Measurements from ENCODE around the gene B4GALNT2. TPM values are rescaled to one million over a fixed set of nuclear protein-coding genes. Genes with fewer than 3 reads are reported as not detected.
"Not testable (repeated sequence)": the region's sequence is repeated elsewhere in the genome, so short reads cannot be mapped to it uniquely, and the experiment has no call there.

The B4GALNT2 gene
- total RNA-seq, 3 donors from 2014 or later: 0.15 to 0.66 TPM; not detected in 1

- intact Hi-C loops (cut with DNase I; ENCODE audit: low total_unique reads): no loop called here
- Histone ChIP-seq H3K4me1 (no peaks in the 10 kb centered on the region), H3K4me3 (no peak overlapping the region), H3K36me3 (no peaks in the 10 kb centered on the region), H3K9me3 (no peaks in the 10 kb centered on the region), H3K27me3 (no peaks in the 10 kb centered on the region), H3K27ac (no peak overlapping the region)
- TF ChIP-seq POLR2AphosphoS5 (IDR thresholded peaks at IDR 0.05): no peak
- no peak for TF ChIP-seq CTCF (IDR thresholded peaks at IDR 0.05)
- TF ChIP-seq POLR2A (IDR thresholded peaks at IDR 0.05): no peak
- DNase-seq (ENCODE audit: low spot score in 2 of 2): no peak
Measured at GRCh38 chr17:49121696-49122292, 10.8 kb upstream of the B4GALNT2 start.

DNA sequence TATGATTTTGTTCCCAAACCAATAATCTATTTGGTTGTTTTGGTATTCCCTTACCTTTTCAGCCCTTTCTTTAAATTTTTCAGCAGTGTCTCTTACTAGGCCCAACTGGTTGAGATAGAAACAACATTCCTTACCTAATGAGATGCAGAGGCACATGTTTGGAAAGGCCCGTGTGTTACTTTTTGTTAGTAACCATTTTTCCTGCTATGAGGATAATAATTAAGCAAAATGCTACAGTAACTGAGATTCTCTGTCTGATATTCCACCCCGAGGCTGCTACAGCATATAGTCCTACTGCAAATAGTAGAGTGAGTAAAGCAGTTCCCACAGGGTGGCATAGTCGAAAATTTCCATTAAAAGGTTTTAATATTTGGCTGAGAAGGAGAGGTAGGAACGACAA, 10.0 kb upstream of the B4GALNT2 start:
- no peak overlapping the region for H3K27ac ChIP-seq

GRCh38 chr17:49123061-49123460, 9.5 kb upstream of the B4GALNT2 start:
- no peak overlapping the region for H3K27ac ChIP-seq
- no peak for DNase-seq (ENCODE audit: low spot score in 2 of 2)
- H3K4me3 ChIP-seq: no peak overlapping the region
- H3K9me3 ChIP-seq: no peaks in the 10 kb centered on the region
- no peaks in the 10 kb centered on the region for H3K36me3 ChIP-seq
- no peaks in the 10 kb centered on the region for H3K27me3 ChIP-seq
- H3K4me1 ChIP-seq: no peaks in the 10 kb centered on the region
- no peak for TF ChIP-seq CTCF (IDR thresholded peaks at IDR 0.05)
- no peak for TF ChIP-seq POLR2AphosphoS5 (IDR thresholded peaks at IDR 0.05)
- no peak for TF ChIP-seq POLR2A (IDR thresholded peaks at IDR 0.05)
- intact Hi-C loops (cut with DNase I; ENCODE audit: low total_unique reads): no loop called here

More for the DNA sequence above, 10.0 kb upstream of the B4GALNT2 start:
- intact Hi-C loops (cut with DNase I; ENCODE audit: low total_unique reads): no loop called here
- Histone ChIP-seq H3K4me3 (no peak overlapping the region), H3K36me3 (no peaks in the 10 kb centered on the region), H3K9me3 (no peaks in the 10 kb centered on the region), H3K27me3 (no peaks in the 10 kb centered on the region), H3K4me1 (no peaks in the 10 kb centered on the region)
- TF ChIP-seq POLR2A (IDR thresholded peaks at IDR 0.05) (no peak), CTCF (IDR thresholded peaks at IDR 0.05) (no peak), POLR2AphosphoS5 (IDR thresholded peaks at IDR 0.05) (no peak)
- DNase-seq (ENCODE audit: low spot score in 2 of 2): no peak

- Histone ChIP-seq H3K4me1 (no peaks in the 10 kb centered on the region), H3K4me3 (no peak overlapping the region), H3K27me3 (peaks cover 0 to 1% of the 10 kb centered on the region in 2 donors), H3K27ac (no peak overlapping the region), H3K9me3 (peaks cover 0 to 4% of the 10 kb centered on the region in 2 donors), H3K36me3 (no peaks in the 10 kb centered on the region)
- no peak for TF ChIP-seq POLR2A (IDR thresholded peaks at IDR 0.05)
- TF ChIP-seq POLR2AphosphoS5 (IDR thresholded peaks at IDR 0.05): no peak
- no peak for TF ChIP-seq CTCF (IDR thresholded peaks at IDR 0.05)
- DNase-seq (ENCODE audit: low spot score in 2 of 2): no peak
- intact Hi-C loops (cut with DNase I; ENCODE audit: low total_unique reads): no loop called here
Measured at GRCh38 chr17:49125449-49125848, 7.1 kb upstream of the B4GALNT2 start.

DNA sequence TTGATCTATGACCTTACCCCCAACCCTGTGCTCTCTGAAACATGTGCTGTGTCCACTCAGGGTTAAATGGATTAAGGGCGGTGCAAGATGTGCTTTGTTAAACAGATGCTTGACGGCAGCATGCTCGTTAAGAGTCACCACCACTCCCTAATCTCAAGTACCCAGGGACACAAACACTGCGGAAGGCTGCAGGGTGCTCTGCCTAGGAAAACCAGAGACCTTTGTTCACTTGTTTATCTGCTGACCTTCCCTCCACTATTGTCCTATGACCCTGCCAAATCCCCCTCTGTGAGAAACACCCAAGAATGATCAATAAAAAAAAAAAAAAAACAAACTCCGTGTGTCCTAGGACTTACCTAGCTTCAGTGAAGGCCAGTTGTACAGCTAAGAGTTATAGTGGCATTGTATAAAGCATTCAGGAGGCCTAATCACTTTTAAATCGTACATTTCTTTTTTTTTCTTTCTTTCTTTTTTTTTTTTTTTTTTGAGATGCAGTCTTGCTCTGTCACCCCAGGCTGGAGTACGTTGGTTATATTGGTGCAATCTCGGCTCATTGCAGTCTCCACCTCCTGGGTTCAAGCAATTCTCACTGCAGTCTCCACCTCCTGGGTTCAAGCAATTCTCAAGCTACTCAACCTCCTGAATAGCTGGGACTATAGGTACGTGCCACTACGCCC, 6.2 kb upstream of the B4GALNT2 start:
- H3K27me3 ChIP-seq; H3K27ac ChIP-seq; intact Hi-C loops (cut with DNase I; ENCODE audit: low total_unique reads): not testable (repeated sequence)

DNA sequence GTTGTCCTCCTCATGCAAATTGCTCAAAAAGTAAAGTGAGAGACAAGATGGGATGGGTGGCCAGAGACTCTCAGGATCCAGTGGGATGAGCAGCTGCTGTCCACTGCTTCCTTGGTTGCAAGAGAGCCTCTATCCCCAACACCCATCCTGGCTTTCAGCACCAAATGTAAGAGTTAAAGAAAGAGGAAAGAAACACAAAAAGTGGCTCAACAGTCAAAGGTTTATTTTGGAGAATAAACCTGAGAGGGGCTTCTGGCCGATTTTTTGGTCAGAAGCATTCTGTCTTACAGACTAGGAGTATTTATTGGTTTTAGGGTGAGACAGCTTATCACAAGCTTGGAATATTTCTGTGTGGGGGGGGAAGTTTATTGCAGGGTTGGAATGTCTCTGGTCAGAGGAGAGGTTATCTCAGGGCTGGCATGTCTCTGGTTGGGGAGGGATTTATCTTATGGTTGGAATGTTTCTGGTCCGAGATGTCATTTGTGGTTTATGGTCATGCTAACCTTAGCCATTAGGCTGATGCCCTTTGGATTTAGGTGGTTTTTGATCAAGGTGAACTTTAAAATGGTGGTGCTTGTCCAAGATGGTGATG, 3.1 kb upstream of the B4GALNT2 start:
- intact Hi-C loops (cut with DNase I; ENCODE audit: low total_unique reads); DNase-seq (ENCODE audit: low spot score in 2 of 2); H3K4me3 ChIP-seq; H3K27ac ChIP-seq; H3K9me3 ChIP-seq; H3K36me3 ChIP-seq; H3K4me1 ChIP-seq: not testable (repeated sequence)
- peaks cover 6 to 36% of the 10 kb centered on the region in 2 donors for H3K27me3 ChIP-seq

More for the DNA sequence above, 6.2 kb upstream of the B4GALNT2 start:
- DNase-seq (ENCODE audit: low spot score in 2 of 2); H3K4me3 ChIP-seq; H3K4me1 ChIP-seq; H3K9me3 ChIP-seq; H3K36me3 ChIP-seq: not testable (repeated sequence)
